ENCODE measurements around the gene SP100.
"Not testable (repeated sequence)": the region's sequence is repeated elsewhere in the genome, so short reads cannot be mapped to it uniquely, and the experiment has no call there.

The SP100 gene

DNA sequence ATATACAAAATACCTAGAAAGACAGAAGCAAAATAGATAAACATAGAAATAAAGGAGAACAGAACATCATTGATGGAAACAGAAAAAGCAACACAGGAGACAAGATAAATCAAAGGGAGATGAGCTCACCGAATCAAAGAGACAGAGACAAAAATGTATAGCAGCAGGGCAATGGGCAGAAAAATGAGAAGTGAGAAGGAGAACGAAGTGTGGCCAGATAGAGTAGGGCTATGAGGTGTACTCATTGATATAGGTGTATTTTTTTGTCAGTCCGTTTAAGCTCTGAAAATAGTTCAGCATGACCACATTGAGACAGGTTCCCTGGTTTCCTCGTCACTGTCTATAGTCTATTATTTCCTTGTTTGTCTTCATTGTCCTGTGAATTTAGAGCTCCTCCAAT, 55.1 kb downstream of the SP100 start:
- no peak for DNase-seq

DNA sequence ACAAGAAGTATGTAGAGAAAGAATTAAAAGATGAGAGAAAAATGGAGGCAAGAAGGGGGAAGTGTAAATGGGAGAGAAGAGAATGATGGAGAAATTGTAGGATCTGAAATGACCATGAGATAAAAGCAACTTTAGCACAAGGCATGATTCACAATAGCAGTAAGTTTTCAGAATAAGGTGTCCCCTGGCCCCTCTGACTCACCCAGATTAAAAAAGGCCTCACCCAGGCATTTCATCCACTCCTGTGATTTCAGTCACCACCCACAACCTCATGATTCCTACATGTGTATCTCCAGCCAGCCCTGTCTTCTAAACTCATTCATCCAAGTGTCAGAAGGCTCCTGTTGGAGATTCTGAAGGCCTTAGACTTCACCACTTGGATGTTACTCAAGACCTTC, 56.6 kb downstream of the SP100 start:
- peak; percentile 6 for DNase-seq

DNA sequence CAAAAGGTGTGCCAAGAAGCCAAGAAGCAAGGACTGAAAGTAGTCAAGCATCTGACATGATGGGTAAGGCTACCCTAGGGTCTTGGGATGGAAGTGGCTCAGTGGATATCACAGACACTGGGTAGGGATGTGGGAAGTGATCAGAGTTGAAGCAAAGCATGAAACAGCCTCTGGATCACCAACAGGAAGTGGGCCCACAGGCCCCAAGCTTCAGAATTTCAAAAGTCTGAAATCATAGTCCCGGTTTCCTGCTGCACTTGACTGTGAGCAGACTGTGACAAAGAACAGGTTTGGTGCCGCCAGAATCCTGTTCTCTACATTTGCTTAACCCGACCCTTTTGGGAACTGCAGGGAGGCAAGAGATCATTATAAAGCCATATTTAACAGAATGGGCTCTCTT, 57.4 kb downstream of the SP100 start:
- no peak for DNase-seq

DNA sequence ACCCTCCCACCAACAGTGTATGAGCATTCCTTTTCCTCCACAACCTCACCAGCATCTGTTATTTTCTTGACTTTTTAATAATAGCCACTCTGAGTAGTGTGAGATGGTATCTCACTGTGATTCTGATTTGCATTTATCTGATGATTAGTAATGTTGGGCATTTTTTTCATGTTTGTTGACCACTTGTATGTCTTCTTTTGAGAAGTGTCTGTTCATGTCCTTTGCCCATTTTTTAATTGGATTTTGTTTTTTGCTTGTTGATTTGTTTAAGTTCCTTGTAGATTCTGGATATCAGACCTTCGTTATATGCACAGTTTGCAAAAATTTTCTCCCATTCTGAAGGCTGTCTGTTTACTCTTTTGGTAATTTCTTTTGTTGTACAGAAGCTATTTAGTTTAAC, 59.1 kb downstream of the SP100 start:
- no peak for DNase-seq

DNA sequence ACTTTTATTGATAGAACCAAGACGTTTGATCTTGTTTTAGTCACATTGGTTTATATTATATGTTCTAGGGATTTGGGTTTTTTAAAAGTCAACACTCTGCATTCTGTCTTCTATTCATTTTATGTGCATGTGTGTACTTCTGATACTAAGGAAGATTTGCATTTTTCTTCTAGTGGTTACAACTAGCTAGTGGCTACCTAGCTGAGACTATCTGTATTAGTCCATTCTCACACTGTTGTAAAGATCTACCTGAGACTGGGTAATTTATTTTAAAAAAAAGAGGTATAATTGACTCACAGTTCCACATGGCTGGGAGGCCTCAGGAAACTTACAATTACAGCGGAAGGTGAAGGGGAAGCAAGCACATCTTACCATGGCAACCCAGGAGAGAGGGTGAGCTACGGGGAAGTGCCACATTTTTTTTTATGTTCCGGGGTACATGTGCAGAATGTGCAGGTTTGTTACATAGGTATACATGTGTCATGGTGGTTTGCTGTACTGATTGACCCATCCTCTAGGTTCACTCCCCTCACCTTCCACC, 69.9 kb downstream of the SP100 start:
- no peak for DNase-seq

DNA sequence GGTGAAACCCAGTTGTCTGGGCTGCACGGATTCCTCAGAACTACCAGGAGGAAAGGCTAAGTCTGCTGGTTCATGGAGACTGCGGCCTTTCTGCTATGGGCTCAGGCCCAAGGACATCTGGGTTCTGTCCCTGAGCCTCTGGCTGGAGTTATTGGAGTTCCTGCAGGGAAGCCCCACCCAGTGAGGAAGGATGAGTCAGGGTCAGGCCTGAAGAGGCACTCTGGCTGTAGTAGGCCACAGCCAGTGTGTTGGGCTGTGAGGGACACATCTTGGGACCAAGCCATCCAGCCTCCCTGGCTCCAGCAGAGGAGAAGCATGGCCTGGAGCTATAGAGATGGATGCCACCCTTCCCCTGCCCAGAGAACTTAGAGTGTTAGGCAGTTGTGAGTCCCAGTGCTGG, 75.2 kb downstream of the SP100 start:
- DNase-seq: not testable (repeated sequence)

DNA sequence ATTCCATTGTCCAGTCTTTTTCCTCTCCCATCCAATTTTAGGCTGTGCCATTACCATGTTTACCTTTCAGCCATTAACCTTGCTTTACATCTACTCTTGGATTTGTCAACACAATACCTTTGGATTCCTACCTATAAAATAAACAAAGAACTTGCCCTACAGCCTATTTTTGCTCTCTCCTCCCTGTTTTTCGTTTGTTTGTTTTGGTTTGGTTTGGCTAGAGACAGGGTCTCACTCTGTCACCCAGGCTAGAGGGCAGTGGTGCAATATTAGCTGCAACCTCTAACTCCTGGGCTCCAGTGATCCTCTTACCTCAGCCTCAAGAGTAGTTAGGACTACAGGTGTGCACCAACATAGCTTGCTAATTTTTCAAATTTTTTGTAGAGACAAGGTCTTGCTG, 76.1 kb downstream of the SP100 start:
- no peak for DNase-seq

DNA sequence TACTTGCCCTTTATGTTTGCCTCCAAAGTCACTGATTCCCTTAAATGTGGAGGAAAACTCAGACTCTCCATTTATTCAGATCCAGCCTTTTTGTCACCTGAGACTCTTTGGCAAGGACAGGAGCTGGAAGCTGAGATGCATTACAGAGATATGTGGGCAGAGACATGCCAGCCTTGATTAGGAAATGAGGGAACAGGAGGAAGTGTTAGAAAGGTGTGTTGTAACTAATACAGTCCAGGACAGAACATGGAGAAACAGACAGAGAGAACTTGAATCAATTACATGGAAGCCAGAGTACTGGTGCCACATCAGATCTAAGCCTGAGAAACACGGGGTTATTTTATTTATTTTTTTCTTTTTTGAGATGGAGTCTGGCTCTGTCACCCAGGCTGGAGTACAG, 79.0 kb downstream of the SP100 start:
- no peak for DNase-seq

DNA sequence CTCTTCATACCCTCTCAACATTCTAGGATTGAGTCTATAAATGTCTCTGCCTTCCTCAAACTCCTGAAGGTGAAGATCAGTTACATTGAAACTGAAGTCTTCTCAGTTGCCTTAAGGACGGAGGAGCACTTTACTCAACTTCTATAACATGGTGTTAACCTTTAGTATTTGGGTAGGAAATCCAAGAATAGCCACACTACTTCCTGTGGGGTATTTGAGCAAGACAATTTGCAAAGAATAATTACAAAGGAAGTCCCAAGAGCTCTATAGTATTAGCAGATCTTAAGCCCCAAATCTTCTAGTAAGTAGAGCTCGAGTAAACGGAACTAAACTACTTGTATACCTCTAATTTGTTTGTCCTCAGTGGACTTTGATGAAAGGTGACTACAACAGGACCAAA, 80.9 kb downstream of the SP100 start:
- no peak for DNase-seq

DNA sequence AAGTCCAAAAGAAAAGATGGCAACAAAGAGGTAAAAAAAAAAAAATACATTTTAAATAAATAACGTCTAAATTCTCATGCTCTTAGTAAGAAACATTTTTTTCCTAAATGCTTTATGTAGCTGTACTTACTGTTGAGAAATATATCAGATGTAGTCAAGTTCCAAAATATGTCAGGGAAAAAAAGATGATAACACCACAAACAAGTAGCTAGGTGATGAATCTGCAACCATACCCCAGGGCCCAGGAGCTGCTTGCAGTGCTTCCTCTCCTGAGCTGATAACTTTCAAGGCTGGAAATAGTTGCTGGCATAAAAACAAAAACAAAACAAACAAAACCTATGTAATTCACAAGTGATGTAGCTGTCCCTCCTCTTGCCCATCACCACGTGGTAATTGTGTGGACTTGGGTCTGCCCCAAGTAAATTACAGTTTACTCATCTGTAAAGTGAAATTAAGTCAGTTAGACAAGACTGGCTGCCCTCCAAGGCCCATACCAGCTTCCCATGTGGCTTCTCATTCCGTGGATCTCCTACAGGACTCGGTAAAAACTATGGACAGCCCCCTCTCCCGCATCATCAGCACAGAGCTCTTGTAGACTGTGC, 82.6 kb downstream of the SP100 start:
- no peak for DNase-seq

DNA sequence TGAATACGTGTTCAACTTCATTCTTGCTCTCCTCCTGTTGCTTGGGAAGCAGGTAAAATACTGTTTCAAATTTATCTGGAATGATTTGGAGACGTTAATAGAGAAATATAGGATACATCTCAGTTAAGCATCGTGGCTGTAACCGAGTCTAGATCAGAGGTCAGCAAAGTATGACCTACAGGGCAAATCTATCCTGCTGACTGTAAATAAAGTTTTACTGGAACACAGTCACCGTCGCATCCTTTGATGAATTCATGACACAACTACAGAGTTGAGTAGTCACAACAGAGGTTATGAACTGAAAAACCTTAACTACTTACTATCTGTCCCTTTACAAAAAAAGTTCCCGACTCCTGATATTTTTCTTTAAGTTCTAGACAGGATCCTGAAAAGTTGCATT, 86.6 kb downstream of the SP100 start:
- no peak for DNase-seq

DNA sequence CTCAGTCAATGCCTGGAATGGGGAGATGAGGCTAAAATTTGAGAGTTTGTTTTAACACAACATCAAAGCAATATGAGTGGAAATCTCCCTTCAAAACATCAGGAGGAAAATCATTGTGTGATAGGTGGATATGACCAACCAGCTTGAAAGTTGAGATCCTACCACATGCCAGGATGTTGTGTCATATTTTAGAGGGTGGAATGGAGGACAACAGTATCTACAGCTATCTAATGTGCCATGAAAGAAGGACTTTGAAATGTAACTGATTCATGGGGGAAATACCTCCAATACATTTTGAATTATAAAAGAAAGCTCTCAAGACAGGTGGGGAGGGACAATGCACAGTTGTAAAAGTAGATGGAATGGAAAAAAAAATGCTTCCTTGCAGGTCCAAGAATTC, 87.8 kb downstream of the SP100 start:
- no peak for DNase-seq

DNA sequence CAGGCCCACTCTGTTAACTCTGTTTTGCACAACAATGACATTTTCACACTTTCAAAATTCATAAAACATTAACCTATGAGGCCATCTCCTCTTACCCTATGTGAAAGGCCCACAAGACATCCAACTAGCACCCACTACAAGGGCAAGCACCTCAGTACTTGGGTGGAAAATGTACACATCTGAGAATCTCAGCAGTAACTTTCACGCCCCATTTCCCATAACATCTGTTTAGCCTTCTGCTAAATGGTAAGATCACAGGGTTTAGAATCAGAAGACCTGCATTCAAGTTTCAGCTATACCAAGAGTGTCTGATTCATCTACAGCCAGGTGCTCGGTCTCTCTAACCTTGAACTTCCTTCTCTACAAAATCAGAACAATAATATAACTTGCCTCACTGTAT, 89.2 kb downstream of the SP100 start:
- no peak for DNase-seq

DNA sequence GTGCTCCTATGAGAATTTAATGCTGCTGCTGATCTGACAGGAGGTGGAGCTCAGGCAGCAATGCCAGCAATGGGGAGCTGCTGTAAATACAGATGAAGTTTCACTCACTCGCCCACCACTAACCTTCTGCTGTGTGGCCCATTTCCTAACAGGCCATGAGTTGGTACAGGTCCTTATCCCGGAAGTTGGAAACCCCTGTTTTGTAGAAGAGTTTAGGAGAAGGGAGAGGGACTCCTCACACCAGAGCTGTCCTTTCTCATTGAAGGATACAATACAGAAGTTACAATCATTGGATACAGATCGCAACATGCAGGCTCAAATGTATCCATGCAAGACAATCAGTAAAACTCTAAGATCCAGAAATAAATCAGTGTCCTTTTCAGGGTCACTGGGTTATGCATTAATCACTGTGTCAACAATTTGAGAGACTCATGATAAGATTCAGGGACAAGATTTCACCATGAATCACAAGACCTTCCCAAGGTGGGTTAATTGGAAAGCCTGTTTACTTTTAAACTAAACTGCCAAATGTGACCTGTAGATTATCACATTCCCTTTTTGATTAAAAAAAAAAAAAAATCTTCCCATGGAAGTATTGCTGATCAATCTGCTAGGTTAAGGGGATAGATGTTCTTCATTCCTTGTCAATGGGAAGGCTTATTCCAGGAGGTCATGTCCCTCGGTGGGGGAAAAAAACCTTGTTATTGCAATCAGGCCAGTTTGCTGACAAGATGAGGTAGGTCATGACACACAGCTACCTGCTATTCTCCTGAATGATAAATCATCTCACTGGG, 97.2 kb downstream of the SP100 start:
- no peak for DNase-seq

DNA sequence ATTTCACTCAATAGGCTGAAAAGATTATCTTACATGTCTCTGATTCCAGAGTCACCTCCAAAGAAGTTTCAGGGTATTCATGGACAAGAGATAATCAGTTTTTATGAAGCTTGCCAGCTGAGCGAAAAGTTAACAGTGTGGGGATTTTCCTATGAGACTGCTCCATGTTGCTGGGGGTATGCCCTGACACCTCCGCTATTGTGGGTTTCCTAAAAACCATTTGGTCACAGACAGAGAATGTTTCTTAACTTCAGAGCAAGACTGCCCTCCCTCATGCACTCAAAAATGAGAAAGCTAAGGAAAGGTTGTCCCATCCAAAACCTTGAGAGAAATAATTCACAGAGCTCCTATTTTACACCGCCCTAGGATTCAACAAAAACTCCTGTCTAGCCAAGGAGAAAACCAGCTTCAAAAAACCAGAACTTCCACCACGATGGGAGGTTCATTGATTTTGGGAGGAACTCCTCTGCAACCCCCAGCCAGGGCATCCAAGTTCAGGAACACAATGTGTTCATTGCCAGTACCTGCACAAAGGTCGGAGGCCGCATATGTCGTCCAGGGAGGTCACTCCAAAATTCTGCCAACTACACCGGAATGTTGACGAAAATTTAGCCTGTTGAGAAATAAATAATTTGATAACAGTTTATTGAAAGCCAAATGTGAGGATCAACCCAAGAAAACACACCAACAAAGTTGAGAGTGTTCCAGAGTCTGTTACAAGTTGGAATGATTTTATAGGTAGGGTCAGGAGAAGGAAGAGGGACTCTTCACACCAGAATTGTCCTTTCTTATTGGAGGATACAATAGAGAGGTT, 104.3 kb downstream of the SP100 start:
- DNase-seq: no peak

DNA sequence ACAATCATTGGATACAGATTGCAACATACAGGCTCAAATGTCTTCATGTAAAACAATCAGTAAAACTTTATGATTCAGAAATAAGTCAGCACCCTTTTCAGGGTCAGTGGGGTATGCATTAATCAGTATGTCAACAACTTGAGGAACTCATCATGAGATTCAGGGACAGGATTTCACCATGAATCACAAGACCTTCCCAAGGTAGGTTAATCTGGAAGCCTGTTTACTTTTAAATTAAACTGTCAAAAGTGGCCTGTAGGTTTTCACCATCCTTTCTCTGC, 104.8 kb downstream of the SP100 start:
- no peak for DNase-seq

DNA sequence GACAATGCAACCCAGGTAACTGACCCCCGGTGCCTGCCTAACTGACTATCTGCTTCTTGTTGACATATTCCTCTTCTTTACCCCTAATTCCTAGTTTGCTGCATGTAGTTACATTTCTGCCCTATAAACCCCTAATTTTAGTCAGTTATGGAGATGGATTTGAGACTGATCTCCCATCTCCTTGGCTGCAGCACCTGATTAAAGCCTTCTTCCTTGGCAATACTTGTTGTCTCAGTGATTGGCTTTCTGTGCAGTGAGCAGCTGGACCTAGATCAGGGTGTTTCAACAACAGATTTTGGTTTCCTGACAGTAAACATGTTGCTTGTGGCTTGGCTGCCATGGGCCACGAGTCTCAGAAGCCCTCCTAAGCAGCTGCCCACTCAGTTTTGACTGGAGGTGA, 105.4 kb downstream of the SP100 start:
- DNase-seq: no peak

DNA sequence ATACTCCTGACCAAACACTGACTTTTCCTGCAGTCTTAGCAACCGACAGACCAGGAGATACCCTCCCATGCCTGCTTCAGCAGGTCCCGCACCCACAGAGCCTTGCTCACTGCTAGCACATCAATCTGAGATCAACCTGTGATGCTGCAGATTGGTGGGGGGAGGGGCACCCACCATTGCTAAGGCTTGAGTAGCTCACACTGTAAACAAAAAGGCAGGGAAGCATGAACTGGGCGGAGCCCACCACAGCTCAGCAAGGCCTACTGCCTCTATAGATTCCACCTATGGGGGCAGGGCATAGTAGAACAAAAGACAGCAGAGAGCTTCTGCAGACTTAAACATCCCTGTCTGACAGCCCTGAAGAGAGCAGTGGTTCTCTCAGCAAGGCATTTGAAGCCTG, 109.7 kb downstream of the SP100 start:
- DNase-seq: no peak

DNA sequence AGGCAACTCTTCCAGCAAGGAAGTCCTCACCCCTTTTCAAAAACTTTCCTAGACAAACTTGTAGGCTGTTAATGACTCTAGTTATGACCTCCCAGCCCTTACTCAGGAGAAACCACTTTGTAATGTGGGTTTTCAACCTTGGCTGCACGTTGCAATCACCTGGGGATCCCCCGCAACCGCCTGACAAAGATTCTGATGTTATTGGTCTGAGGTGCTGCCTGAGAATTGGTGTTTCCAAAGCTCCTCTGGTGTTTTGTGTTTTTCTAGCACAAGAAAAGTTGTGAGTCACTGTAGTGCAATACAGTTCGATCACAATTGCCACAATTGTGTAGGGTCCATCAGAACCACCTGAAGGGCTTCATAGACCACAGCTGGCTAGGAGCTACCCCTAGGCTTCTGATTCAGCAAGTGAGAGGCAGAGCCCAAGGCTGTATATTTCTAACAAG, 121.6 kb downstream of the SP100 start:
- no peak for DNase-seq

DNA sequence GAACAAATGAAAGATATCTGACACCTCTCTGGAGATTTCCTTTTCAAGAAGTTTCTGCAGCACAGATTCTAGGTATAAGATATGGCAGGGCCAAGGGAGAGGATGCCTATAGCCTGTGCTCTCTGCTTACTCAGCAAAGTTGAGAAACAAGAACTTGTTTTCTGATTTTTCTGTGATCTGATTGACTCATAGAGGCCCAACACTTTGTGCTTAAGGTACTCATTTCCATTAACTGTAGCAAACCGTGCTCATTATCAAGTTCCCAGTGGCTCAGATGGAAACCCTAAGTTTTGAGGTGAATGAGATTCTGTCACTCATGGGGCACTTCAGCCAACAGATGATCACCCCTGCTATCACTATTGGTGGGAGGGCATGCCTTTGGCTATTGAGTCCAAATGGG, 124.3 kb downstream of the SP100 start:
- no peak for DNase-seq

DNA sequence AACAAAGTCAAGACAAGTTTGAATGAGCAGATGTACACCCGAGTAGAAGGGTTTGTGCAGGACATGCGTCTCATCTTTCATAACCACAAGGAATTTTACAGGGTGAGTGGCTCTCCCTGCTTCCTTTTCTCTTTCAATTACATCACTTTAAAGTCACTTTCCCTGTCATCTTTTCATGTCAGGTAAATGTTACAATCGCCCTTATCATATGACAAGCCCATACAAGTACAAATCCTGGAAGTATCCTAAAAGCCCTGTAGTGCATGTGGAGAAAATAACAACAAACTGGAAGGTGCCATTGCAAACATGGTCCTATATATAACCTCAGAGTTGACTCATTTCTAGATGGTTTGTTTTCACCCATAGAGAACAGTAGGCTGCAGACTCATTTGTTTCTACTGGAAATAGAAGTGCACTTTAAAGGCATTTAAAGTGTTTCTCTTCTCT, 126.0 kb downstream of the SP100 start:
- DNase-seq: no peak

DNA sequence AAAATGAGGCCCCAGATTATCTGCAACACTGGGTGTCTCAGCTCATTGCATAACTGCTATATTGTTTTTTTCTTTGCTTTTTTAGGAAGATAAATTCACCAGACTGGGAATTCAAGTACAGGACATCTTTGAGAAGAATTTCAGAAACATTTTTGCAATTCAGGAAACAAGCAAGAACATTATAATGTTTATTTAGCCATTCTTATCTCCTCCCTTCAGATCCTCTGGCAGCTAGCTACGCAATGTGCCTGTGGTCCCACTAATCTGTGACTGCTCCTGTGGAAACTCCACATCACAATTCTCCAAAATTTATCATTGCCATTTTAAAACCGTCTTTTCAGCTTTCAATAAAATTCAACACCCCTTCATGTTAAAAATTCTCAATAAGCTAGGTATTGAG, 126.8 kb downstream of the SP100 start:
- peak; percentile 30 for DNase-seq

DNA sequence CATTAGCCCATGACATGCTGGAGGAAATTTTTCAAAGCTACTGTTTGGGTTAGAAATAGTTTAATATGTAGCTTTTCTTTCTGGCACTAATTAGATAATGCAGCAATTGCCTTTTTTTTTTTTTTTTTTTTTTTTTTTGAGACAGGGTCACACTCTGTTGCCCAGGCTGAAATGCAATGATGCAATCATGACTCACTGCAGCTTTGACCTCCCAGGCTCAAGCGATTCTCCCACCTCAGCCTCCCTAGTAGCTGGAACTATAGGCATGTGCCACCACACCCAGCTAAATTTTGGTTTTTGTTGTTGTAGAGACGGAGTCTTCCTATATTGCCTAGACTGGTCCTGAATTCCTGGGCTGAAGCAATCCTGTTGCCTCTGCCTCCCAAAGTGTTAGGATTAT, 136.2 kb downstream of the SP100 start:
- DNase-seq: no peak

DNA sequence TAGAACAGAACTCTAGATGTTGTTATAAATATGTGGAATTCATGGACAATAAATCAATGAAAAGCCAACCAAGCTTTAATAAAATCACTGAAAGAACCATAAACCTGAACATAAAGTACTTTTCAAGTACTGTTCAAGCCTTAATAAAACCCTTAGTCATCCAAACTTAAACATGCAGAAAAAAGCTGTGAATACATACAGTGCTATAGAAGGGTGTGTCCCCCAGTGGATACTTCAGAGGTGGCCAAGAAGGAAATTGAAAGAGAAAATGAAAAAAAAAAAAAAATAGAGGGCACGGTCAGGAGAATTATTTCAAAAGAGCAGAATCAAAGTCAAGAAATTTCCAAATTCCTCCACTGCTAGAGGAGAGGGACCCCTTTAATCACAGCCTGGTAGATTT, 141.1 kb downstream of the SP100 start:
- peak; percentile 42 for DNase-seq
